T1000 (cell line): ENCODE data around the gene OGFRL1.

Experiments
- DNase-seq: peaks from one replicate; lab custom pipeline; 2025; ENCODE audit warnings: mixed read lengths; lab: John Stamatoyannopoulos, UW

Gene OGFRL1

DNA sequence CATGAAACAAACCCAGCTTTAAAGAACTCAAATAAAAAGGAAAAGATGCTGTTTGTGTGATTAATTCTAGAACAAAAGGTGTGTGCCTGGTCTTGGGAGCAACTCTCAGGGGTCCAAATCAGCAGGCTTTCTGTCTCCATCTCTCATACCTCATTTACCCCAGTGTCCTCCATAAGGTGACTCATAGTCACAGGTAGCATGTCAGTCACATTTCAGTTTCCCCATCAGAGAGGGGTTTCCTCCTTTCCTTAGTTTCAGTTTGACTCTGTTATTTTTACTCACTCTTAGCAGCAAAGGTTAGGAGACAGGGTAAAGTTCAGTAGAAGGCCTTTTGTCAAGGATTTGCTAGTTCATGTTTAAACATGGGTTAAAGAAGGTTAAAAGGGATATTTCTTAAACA, 46.2 kb downstream of the OGFRL1 start:
- no peak for DNase-seq

DNA sequence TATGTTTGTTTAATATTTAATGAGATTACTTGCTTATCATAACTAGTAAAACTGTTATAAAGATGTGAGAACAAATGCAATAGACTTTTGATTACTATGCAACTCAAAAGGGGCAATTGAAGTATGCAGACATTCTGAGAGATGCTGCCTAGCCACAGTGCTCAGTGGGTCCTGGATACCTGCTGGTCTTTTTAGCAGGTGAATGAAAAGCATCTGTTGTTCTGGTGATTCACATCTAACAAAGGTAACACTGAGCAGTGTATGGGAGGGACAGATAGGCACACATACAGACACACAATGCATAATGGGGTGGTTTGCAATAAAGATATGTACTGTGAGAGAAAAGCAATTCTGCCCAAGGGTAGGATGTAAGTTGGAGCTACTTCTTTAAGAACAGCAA, 46.9 kb downstream of the OGFRL1 start:
- no peak for DNase-seq

DNA sequence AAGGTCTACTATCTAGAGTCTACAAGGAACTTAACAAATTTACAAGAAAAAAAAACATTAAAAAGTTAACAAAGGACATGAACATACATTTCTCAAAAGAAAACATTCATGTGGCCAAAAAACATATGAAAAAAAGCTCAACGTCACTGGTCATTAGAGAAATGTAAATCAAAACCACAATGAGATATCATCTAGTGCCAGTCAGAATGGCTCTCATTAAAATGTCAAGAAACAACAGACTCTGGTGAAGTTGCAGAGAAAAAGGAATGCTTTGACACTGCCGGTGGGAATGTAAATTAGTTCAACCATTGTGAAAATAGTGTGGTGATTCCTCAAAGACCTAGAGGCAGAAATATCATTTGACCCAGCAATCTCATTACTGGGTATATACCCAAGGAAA, 48.3 kb downstream of the OGFRL1 start:
- no peak for DNase-seq

DNA sequence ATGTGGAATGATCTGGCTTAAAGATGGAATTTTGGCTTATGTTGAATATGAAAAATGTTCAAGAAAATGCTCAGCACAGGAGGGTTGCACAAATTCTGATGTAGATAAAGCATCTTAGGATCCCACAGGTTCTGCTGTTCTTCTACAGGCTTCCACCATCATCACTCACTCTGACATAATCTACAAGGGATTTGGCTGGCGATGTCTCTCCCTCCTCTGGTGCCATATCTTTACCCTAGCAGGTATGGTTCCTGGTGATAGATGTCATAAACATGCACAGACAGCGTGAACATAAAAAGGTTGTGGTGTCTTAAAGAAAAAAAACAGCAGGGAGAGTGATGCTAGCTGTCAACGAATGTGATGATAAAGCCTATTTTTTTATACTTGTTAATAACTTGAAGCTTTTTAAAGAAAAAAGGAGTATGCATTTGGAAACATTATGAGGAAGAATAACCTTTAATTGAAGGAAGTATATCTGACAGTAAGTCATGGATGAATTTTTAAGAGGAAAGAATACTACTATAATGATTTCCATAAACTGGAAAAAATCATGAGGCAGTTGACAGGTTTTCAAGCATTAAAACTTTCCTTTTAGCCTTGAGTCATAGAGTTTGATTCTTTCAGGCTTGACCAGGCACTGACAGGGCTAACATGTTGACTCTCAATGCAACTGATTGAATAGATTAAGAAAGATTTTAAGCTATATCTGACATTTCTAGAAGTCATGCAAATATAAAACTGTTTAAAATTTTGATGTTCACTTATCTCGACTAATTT, 50.1 kb downstream of the OGFRL1 start:
- DNase-seq, result no peak

DNA sequence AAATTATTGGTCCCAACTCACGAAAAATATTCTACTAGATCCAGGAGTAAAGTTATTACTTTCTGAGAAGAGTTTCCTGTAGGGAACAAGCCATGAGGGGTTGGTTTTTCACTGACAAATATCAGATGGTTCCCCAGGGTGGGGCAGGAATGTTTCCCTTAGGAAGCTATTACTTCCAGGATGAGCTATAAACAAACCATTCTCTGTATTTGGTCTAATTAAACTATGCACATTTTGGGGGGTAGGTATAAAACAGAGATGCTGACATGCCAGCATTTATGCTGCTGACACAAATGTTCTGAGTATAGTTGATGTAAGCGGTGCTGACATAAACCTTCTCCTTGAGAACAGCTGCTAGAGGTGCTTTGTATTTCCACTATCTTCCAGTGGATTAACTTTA, 54.2 kb downstream of the OGFRL1 start:
- DNase-seq, result no peak

DNA sequence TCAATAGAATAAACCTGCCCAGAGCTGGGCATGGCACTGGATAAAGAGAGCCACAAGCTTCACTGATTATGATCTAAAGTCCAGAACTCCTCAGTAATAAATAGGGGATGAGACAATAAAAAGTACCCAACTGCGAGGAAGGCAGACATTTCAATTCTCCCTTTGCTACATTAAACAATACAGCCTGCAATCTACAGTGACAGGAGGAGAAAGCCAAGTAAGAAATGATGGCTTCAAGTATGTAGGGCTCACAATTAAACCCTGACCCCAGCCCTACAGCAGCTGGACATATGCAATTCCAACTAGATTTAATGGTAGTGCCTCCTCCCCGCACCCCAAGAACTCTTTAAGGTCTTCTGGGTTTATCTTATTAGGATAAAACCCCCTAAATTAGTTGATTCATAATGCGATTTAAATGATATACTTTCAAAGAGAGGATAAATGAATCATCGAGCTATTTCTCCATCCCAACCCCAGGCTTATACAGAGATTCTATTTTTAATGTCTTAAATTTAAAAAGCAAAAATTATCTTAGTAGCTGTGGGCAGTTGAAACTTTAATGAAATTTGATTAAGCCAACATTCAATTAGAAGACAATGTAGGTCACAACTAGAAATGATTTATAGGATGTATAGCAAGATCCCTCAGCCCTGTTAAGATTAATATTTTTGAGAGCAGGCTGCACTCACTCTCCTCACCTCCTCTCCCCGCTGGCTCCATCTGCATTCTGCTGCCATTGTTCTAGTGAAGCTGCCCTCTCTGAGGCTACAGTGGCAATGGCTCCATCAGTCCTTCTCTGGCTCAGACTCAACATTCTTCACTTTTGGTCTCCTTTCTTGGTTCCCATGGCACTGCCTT, 57.1 kb downstream of the OGFRL1 start:
- DNase-seq, result no peak

DNA sequence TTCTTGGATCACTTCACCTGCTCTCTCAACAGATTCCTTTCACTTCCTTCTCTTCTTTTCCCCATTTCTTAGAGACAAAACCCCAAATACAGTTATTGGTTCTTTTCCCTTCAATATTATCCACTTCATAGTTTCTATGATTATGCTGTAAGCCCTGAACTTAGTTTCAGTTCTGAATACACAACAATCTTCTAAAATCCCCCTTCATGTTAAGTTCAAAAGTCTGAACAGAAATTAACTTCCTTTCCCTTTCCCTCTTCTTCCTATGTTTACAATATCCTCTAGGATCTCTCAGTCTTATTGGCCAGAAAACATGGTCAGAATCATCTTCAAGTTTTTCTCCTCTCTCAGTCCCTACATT, 57.7 kb downstream of the OGFRL1 start:
- no peak for DNase-seq

DNA sequence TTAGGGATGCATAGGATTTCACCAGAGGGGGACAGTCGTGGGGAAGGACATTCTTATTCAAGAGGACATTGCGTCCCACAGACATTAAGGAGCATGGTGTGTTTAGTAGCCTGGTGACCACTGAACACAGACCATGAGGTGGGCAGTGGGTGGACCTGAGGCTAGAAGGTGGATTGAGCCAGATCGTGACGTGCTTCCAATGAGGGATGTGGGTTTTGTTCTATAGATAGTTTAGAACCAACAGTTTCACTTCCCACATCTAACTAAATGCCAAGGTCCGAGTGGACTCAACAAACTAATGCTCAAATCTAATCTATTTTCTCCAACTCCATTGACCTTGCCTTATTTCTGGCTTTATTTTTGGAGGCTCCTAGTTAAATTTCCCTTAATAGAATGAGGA, 58.5 kb downstream of the OGFRL1 start:
- DNase-seq, result no peak

DNA sequence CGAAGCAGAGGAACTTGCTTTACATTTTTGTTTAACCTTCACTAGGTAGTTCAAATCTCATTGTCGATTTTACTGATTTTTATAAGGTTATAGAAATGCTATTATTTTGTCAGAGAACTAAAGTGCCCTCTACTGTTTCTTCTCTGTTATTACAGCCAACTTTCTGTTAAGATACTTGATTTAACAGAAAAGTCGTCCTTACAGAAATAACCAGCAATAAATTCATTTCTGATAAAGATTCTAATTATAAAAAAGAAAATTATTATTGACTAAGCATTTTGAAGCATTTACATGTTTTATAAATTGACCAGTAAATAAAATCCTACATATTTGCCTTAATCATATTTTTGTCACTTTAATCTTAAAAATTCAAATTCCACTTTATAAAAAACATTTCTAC, 60.8 kb downstream of the OGFRL1 start:
- DNase-seq, result no peak

DNA sequence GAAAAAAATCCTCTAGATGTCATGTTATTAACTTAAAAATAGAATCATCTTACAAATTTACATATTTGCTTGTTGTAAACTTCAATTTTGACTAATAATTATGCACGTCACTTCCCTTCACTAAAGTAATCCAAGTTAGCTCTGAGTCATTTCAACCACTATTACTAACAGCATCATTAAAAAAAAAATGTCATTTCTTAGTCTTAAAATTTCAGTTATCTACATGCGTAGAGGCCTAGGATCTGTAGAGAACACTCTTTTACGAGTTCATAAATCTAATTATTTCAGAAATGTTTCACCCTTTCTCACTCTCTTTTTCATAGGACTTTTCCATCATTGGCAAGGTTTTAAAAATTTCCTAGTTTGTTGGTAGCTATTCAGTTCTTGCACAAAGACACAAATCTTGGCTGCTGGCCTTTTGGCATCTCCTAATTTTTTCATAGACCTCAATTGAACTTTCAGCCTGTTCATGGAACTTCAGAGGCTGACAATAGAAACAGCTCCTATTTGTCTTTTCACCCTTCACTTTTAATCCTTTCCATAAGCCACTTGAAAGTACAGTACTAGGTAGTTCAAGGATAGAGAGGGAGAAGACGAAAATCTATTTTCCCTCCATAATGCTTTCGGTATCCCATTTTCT, 61.5 kb downstream of the OGFRL1 start:
- DNase-seq, result no peak

DNA sequence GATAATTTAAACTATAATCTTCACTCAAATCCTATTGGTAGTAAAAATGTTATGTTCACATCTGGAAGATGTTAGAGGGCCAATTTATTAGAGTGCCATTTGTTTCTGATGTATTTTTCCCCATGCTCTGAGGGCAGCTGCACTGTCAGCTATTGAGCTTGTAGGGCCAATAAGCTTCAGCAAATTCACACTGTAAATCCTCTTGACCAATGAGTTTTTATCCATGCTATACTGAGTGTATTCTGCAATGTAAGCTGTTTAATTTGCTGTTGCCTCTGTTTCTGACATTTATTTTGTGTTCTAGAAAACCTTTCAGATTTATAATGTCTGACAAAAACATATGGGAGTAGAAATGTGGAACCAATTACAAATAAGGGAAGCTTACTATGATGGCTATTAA, 62.6 kb downstream of the OGFRL1 start:
- no peak for DNase-seq
